Lung (tissue), 13 donors: ENCODE data around the gene ZFYVE21. TPM values are rescaled to one million over a fixed set of nuclear protein-coding genes. Genes with fewer than 3 reads are reported as not detected.
"Not testable (repeated sequence)": the region's sequence is repeated elsewhere in the genome, so short reads cannot be mapped to it uniquely, and the experiment has no call there.

ENCODE experiments used
- ATAC-seq: fragments of 200-7000 bp; cut with Tn5 transposase; one replicate; pipeline ENCODE4 v1.9.1; 2020; ENCODE audit warnings: moderate number of reproducible peaks; ENCODE audit not compliant: insufficient read depth, low FRiP score
- DNase-seq, 3 donors: peaks; one replicate each; pipeline ENCODE4 v3.0.0-alpha.2; 2013 to 2017
- H3K27ac ChIP-seq, 2 donors: one replicate each; pipeline ENCODE4 v1.5.1; 2013; ENCODE audit warnings: mild to moderate bottlenecking in 2 of 2, moderate library complexity in 2 of 2, control low read depth in 1 of 2, inconsistent platforms in 1 of 2, low read depth in 1 of 2, low read length in 1 of 2
- H3K27me3 ChIP-seq, 3 donors: one replicate each; pipeline ENCODE4 v1.5.1; 2013; ENCODE audit warnings: low read length in 2 of 3; ENCODE audit not compliant: control insufficient read depth in 3 of 3, insufficient read depth in 3 of 3
- H3K36me3 ChIP-seq, 4 donors: one replicate each; pipeline ENCODE4 v1.5.1; 2013; ENCODE audit warnings: low read length in 4 of 4, mild to moderate bottlenecking in 1 of 4, moderate library complexity in 1 of 4; ENCODE audit not compliant: control insufficient read depth in 4 of 4, insufficient read depth in 4 of 4
- H3K4me1 ChIP-seq, 5 donors: one replicate each; pipeline ENCODE4 v1.5.1; 2013; ENCODE audit warnings: low read length in 5 of 5, mild to moderate bottlenecking in 2 of 5, moderate library complexity in 1 of 5; ENCODE audit not compliant: control insufficient read depth in 5 of 5, insufficient read depth in 5 of 5
- H3K4me3 ChIP-seq: one replicate; pipeline ENCODE4 v1.5.1; 2013; ENCODE audit warnings: mild to moderate bottlenecking, control low read depth, moderate library complexity
- H3K9ac ChIP-seq, 2 donors: one replicate each; pipeline ENCODE4 v1.5.1; 2013; ENCODE audit warnings: low read length in 2 of 2, control low read depth in 1 of 2; ENCODE audit not compliant: insufficient read depth in 1 of 2
- H3K9me3 ChIP-seq, 4 donors: one replicate each; pipeline ENCODE4 v1.5.1; 2013; ENCODE audit warnings: low read length in 3 of 4, mild to moderate bottlenecking in 1 of 4, moderate library complexity in 1 of 4; ENCODE audit not compliant: control insufficient read depth in 4 of 4, insufficient read depth in 3 of 4
- WGBS, 2 donors: extraction: QIAGEN DNeasy Blood & Tissue Kit; methylation state at CpG; one replicate each; pipeline ENCODE4 v1.1.7; 2013; 5-methylcytosine and 5-hydroxymethylcytosine counted together
- polyA plus RNA-seq, 2 donors: library from polyadenylated mRNA; stranded (reverse); fragments of 200-250 nt; gene quantifications; one replicate each; pipeline ENCODE4 v1.2.1, GENCODE V29; 2013
- small RNA-seq: library from RNA; depleted of rRNA; stranded (forward); fragments of <200 nt; gene quantifications from one replicate; pipeline ENCODE3, GENCODE V24; 2014; ENCODE audit warnings: low replicate concordance
- total RNA-seq, 2 donors: library from RNA; depleted of rRNA in 1 of 2; stranded (reverse); fragments of >200 nt in 1 of 2; gene quantifications; one replicate each; pipeline ENCODE4 v1.2.1, GENCODE V29; 2014 to 2021
- TF ChIP-seq, protein P1 (sequence below): IDR thresholded peaks from 2 replicates; pipeline ENCODE4 v1.5.1; 2012; ENCODE audit warnings: mild to moderate bottlenecking; ENCODE audit errors: control extremely low read depth, extremely low read depth
- donor health status: control.
- donor health status: control.
- donor health status: Bipolar disorder and iron deficiency.
- donor health status: healthy.
- donor health status: DM: yes; HTN: yes; CAD: no.

ZFYVE21 gene
- total and polyA plus RNA-seq, 4 donors: 39.4 to 68.3 (median 47.5) TPM

DNA sequence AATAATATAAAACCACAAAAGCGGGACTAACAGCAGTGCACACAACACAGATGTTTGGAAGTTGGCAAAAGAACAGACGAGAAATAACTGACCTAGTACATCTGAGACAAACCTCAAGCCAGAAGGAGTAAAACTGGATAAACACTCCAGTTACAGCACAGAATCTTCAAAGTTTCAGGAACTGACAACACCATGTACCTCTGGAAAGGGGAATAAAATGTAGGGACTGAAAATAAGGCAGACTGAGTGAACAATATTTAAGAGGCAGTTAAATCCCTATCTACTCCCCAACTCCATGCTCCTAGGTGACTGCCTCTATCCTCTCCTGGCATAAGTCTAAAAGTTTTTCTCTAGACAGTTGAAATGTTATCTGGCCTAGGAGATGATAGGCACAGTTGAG is 57.9 kb downstream of the ZFYVE21 start:
- no peak for ATAC-seq
- peaks cover 0 to 5% (median under 1%) of the 10 kb centered on the region in 4 donors for H3K36me3 ChIP-seq
- H3K4me3 ChIP-seq: no peak overlapping the region

DNA sequence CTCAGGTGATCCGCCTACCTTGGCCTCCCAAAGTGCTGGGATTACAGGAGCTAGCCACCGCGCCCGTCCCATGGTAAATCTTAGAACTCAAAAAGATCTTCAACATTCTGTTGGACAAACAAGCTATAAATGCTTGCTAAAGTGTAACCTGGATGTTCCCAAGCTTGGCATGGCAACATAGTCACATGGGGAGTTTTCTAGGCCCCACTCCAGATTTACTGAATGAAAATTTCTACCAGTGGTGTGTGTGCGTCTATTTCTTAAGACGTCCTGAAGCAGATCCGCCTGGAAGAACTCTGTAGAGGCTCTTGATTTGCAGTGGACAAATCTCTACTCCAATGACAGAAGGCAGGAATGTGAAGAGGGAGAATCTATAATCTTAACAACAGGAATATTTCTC is 59.9 kb downstream of the ZFYVE21 start:
- TF ChIP-seq, protein P1, sequence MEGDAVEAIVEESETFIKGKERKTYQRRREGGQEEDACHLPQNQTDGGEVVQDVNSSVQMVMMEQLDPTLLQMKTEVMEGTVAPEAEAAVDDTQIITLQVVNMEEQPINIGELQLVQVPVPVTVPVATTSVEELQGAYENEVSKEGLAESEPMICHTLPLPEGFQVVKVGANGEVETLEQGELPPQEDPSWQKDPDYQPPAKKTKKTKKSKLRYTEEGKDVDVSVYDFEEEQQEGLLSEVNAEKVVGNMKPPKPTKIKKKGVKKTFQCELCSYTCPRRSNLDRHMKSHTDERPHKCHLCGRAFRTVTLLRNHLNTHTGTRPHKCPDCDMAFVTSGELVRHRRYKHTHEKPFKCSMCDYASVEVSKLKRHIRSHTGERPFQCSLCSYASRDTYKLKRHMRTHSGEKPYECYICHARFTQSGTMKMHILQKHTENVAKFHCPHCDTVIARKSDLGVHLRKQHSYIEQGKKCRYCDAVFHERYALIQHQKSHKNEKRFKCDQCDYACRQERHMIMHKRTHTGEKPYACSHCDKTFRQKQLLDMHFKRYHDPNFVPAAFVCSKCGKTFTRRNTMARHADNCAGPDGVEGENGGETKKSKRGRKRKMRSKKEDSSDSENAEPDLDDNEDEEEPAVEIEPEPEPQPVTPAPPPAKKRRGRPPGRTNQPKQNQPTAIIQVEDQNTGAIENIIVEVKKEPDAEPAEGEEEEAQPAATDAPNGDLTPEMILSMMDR: no peak
- ATAC-seq (no peak), DNase-seq (no peak)
- Histone ChIP-seq H3K27ac (no peak overlapping the region), H3K4me3 (no peak overlapping the region), H3K27me3 (no peaks in the 10 kb centered on the region), H3K9me3 (no peaks in the 10 kb centered on the region), H3K9ac (no peak overlapping the region), H3K36me3 (peaks cover 0 to 12% (median under 1%) of the 10 kb centered on the region in 4 donors), H3K4me1 (peaks cover 0 to 3% (median 0%) of the 10 kb centered on the region in 5 donors)
- WGBS, 2 donors: 89 to 93% methylated on average over 7 of the region's 7 CpGs

More for the DNA sequence above, 57.9 kb downstream of the ZFYVE21 start:
- Histone ChIP-seq H3K9ac (no peak overlapping the region), H3K4me1 (peaks cover 0 to 3% (median 0%) of the 10 kb centered on the region in 5 donors), H3K27ac (no peak overlapping the region), H3K27me3 (no peaks in the 10 kb centered on the region), H3K9me3 (no peaks in the 10 kb centered on the region)
- no peak for DNase-seq
- 89% methylated on average over 2 of the region's 2 CpGs for WGBS, 2 donors
- TF ChIP-seq, protein P1: no peak

DNA sequence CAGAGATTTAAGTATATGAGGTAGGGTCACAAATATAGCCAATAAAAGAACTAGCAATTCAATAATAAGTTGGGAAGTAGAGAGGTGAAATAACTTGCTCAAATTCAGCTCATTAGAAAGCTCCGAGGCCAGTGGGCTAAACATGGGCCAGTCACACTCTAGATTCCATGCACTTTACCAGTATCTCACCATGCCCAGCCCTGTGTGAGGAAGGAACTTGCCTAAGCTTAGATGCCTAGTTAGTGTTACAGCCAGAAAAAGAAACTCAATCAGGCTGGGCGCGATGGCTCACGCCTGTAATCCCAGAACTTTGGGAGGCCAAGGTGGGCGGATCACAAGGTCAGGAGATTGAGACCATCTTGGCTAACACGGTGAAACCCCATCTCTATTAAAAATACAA is 60.7 kb downstream of the ZFYVE21 start:
- H3K9ac ChIP-seq, H3K4me3 ChIP-seq, ATAC-seq, H3K27me3 ChIP-seq, DNase-seq, H3K27ac ChIP-seq, H3K9me3 ChIP-seq, H3K4me1 ChIP-seq: not testable (repeated sequence)
- peaks cover 0 to 14% (median 2%) of the 10 kb centered on the region in 4 donors for H3K36me3 ChIP-seq
- 94 to 96% methylated on average over 6 of the region's 6 CpGs for WGBS, 2 donors

DNA sequence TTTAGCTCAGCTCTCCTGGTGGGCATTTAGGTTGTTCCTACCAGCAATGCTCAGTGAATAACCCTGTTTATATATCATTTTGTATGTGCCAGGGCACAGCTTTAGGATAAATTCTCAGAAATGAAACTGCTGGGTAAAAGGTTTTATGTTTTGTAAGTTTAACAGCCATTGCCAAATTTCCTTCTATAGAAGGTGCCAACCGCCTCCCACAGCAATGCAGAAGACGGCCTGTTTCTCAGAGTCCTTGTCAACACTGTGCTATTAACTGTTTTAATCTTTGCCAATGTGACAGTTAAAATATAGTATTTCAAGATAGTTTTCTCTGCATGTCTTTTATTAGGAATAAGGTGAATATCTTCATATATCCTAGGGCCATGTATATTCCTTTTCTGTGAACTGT is 66.8 kb downstream of the ZFYVE21 start:
- H3K4me3 ChIP-seq: no peak overlapping the region
- no peak overlapping the region for H3K27ac ChIP-seq
- H3K9ac ChIP-seq: no peak overlapping the region
- H3K27me3 ChIP-seq: no peaks in the 10 kb centered on the region
- TF ChIP-seq, protein P1: no peak
- DNase-seq (no peak), ATAC-seq (no peak)
- no peaks in the 10 kb centered on the region for H3K4me1 ChIP-seq
- peaks cover 0 to 14% (median 3%) of the 10 kb centered on the region in 4 donors for H3K36me3 ChIP-seq
- no peaks in the 10 kb centered on the region for H3K9me3 ChIP-seq
- WGBS, 2 donors: 41 to 76% methylated on average over 2 of the region's 2 CpGs

Small RNAs within 50 kb of the gene (small RNA-seq; reads per million reads assigned to genes)
- not detected for gene RF00019

Other genes with a start within 250 kb of the ZFYVE21 start
- gene CKB, start 193.0 kb upstream of the ZFYVE21 start, total RNA-seq: 100 to 1,000 TPM; 265 to 356 TPM
- gene CKB, start 193.0 kb upstream of the ZFYVE21 start, polyA plus RNA-seq: 100 to 1,000 TPM; 111 to 289 TPM
- 10 to 100 TPM; 11.9 to 15.2 TPM for gene TRMT61A, start 186.6 kb upstream of the ZFYVE21 start, total RNA-seq
- gene TRMT61A, start 186.6 kb upstream of the ZFYVE21 start, polyA plus RNA-seq: 10 to 100 TPM; 16.8 to 21.5 TPM
- gene BAG5, start 153.2 kb upstream of the ZFYVE21 start, total RNA-seq: 10 to 100 TPM; 24.8 to 26.0 TPM
- 10 to 100 TPM in 1 of 2 donors, 1 to 10 TPM in 1; 8.7 to 12.3 TPM for gene BAG5, start 153.2 kb upstream of the ZFYVE21 start, polyA plus RNA-seq
- 10 to 100 TPM; 39.4 to 39.6 TPM for gene COA8, start 152.8 kb upstream of the ZFYVE21 start, total RNA-seq
- 10 to 100 TPM; 30.6 to 59.8 TPM for gene COA8, start 152.8 kb upstream of the ZFYVE21 start, polyA plus RNA-seq
- gene KLC1, start 86.6 kb upstream of the ZFYVE21 start, total RNA-seq: 100 to 1,000 TPM; 181 to 225 TPM
- 10 to 100 TPM; 93.3 to 97.2 TPM for gene KLC1, start 86.6 kb upstream of the ZFYVE21 start, polyA plus RNA-seq
- gene XRCC3, start 359 bp upstream of the ZFYVE21 start, total RNA-seq: 10 to 100 TPM in 1 of 2 donors, 1 to 10 TPM in 1; 6.5 to 10.4 TPM
- 1 to 10 TPM; 4.4 to 5.4 TPM for gene XRCC3, start 359 bp upstream of the ZFYVE21 start, polyA plus RNA-seq
- 10 to 100 TPM; 47.5 to 66.6 TPM for gene PPP1R13B, start 131.8 kb downstream of the ZFYVE21 start, total RNA-seq
- 10 to 100 TPM; 12.0 to 29.2 TPM for gene PPP1R13B, start 131.8 kb downstream of the ZFYVE21 start, polyA plus RNA-seq
- gene TDRD9, start 212.6 kb downstream of the ZFYVE21 start, total RNA-seq: 1 to 10 TPM; 2.3 to 8.2 TPM
- 1 to 10 TPM; 2.4 to 8.6 TPM for gene TDRD9, start 212.6 kb downstream of the ZFYVE21 start, polyA plus RNA-seq
- not detected for gene RD3L, start 226.7 kb downstream of the ZFYVE21 start, total RNA-seq
- under 1 TPM in 1 of 2 donors, not detected in 1; 0.08 TPM for gene RD3L, start 226.7 kb downstream of the ZFYVE21 start, polyA plus RNA-seq